Measurements from ENCODE around the gene TP73.
"Not testable (repeated sequence)": the region's sequence is repeated elsewhere in the genome, so short reads cannot be mapped to it uniquely, and the experiment has no call there.

TP73 gene

GRCh38 chr1:3746389-3746829 is 94.1 kb downstream of the TP73 start:
- DNase-seq, result no peak

- no peak for DNase-seq
Observed at GRCh38 chr1:3746830-3747521, 94.7 kb downstream of the TP73 start.

GRCh38 chr1:3747522-3747848 is 95.2 kb downstream of the TP73 start:
- no peak for DNase-seq

- DNase-seq, result no peak
Observed at GRCh38 chr1:3747903-3748302, 95.6 kb downstream of the TP73 start.

GRCh38 chr1:3748316-3748900 is 96.1 kb downstream of the TP73 start:
- not testable (repeated sequence) for DNase-seq

GRCh38 chr1:3749512-3749911 is 97.2 kb downstream of the TP73 start:
- no peak for DNase-seq

- DNase-seq, result no peak
Observed at GRCh38 chr1:3750741-3751140, 98.4 kb downstream of the TP73 start.

GRCh38 chr1:3752400-3752945 is 100.2 kb downstream of the TP73 start, which contains the start of gene CCDC27:
Gene CCDC27, plus strand, starts transcription at chr1:3752450. Its CDS starts 32 bp downstream, at chr1:3752482.
- DNase-seq, result no peak

GRCh38 chr1:3753656-3754454 is 101.5 kb downstream of the TP73 start:
- DNase-seq, result no peak

- no peak for DNase-seq
Observed at GRCh38 chr1:3756394-3756793, 104.1 kb downstream of the TP73 start.

- DNase-seq, result no peak
Observed at GRCh38 chr1:3759164-3759563, 106.8 kb downstream of the TP73 start.

GRCh38 chr1:3759796-3760195 is 107.5 kb downstream of the TP73 start:
- no peak for DNase-seq

GRCh38 chr1:3761296-3762010 is 109.1 kb downstream of the TP73 start:
- DNase-seq, result no peak

- no peak for DNase-seq
Observed at GRCh38 chr1:3762151-3762872, 110.0 kb downstream of the TP73 start.

GRCh38 chr1:3762873-3763228 is 110.5 kb downstream of the TP73 start:
- DNase-seq, result no peak

- no peak for DNase-seq
Observed at GRCh38 chr1:3763351-3764125, 111.2 kb downstream of the TP73 start.

- no peak for DNase-seq
Observed at GRCh38 chr1:3767328-3767925, 115.1 kb downstream of the TP73 start.

- DNase-seq, result no peak
Observed at GRCh38 chr1:3768811-3769390, 116.6 kb downstream of the TP73 start.

GRCh38 chr1:3770047-3770765 is 117.9 kb downstream of the TP73 start:
- no peak for DNase-seq

Measured in SIG-M5 (cell line).